BJ (cell line): ENCODE data around the gene CNTN5. TPM values are rescaled to one million over a fixed set of nuclear protein-coding genes. Genes with fewer than 3 reads are reported as not detected.

Experiments used
- CTCF ChIA-PET: fragments of 350-600 bp; formaldehyde crosslinking; extraction: SDS; loops from one replicate; lab custom pipeline; 2021; ENCODE audit warnings: antibody characterized with exemption, inconsistent platforms; lab: Yijun Ruan, JAX
- POLR2A ChIA-PET: fragments of 300-600 bp; sonication (Branson Sonifier 250); formaldehyde crosslinking; extraction: SDS; loops from one replicate; lab custom pipeline; 2021; ENCODE audit warnings: antibody characterized with exemption; lab: Charles Lee
- DNase-seq: peaks from one replicate; pipeline ENCODE4 v3.0.0-alpha.2; 2011; ENCODE audit warnings: low read depth
- H3K27me3 ChIP-seq: 2 replicates; pipeline ENCODE4 v1.6.0; 2011; ENCODE audit warnings: low read length; ENCODE audit not compliant: control insufficient read depth, insufficient read depth
- H3K36me3 ChIP-seq: 2 replicates; pipeline ENCODE4 v1.5.1; 2011; ENCODE audit warnings: low read length; ENCODE audit not compliant: control insufficient read depth, insufficient read depth
- H3K4me3 ChIP-seq: 2 replicates; pipeline ENCODE4 v1.5.1; 2011; ENCODE audit warnings: low read depth, mild to moderate bottlenecking, control low read depth, low read length
- CTCF ChIP-seq: IDR thresholded peaks from 2 replicates; pipeline ENCODE4 v1.5.1; 2011; ENCODE audit warnings: low read depth, mild to moderate bottlenecking, control low read depth, inconsistent platforms, low read length, moderate library complexity; ENCODE audit not compliant: insufficient read depth
- polyA plus RNA-seq: library from polyadenylated mRNA; depleted of rRNA; stranded (reverse); fragments of >200 nt; gene quantifications from 2 replicates; pipeline ENCODE4 v1.2.3, GENCODE V29; 2011

Gene CNTN5
- polyA plus RNA-seq, 1 experiment: not detected

GRCh38 chr11:99911116-99911515 is 890.4 kb downstream of the CNTN5 start:
- DNase-seq: no peak
- TF ChIP-seq CTCF: no peak

GRCh38 chr11:99916078-99916477 is 895.3 kb downstream of the CNTN5 start:
- no peaks in the 10 kb centered on the region for H3K36me3 ChIP-seq
- TF ChIP-seq CTCF: no peak
- H3K27me3 ChIP-seq: no peaks in the 10 kb centered on the region
- CTCF ChIA-PET: no interaction called here
- POLR2A ChIA-PET: no interaction called here
- H3K4me3 ChIP-seq: no peak overlapping the region
- no peak for DNase-seq

More at GRCh38 chr11:99911116-99911515, 890.4 kb downstream of the CNTN5 start:
- Histone ChIP-seq H3K36me3 (no peaks in the 10 kb centered on the region), H3K4me3 (no peak overlapping the region), H3K27me3 (no peaks in the 10 kb centered on the region)
- CTCF ChIA-PET: no interaction called here
- POLR2A ChIA-PET: no interaction called here

- ChIA-PET CTCF (no interaction called here), POLR2A (no interaction called here)
- no peak overlapping the region for H3K4me3 ChIP-seq
- DNase-seq: no peak
- H3K36me3 ChIP-seq: no peaks in the 10 kb centered on the region
- TF ChIP-seq CTCF: no peak
- no peaks in the 10 kb centered on the region for H3K27me3 ChIP-seq
These were observed 898.0 kb downstream of the CNTN5 start for GRCh38 chr11:99918761-99919160.

- Histone ChIP-seq H3K4me3 (no peak overlapping the region), H3K36me3 (no peaks in the 10 kb centered on the region), H3K27me3 (no peaks in the 10 kb centered on the region)
- ChIA-PET CTCF (no interaction called here), POLR2A (no interaction called here)
- DNase-seq: no peak
- TF ChIP-seq CTCF: no peak
These were observed 900.2 kb downstream of the CNTN5 start for GRCh38 chr11:99920956-99921355.

GRCh38 chr11:99925968-99926367 is 905.2 kb downstream of the CNTN5 start:
- no peak for DNase-seq
- no peak overlapping the region for H3K4me3 ChIP-seq
- no peaks in the 10 kb centered on the region for H3K27me3 ChIP-seq
- no peaks in the 10 kb centered on the region for H3K36me3 ChIP-seq
- ChIA-PET CTCF (no interaction called here), POLR2A (no interaction called here)
- no peak for TF ChIP-seq CTCF
